K562 (cell line): ENCODE data around the gene TMEM39B. TPM values are rescaled to one million over a fixed set of nuclear protein-coding genes. Genes with fewer than 3 reads are reported as not detected.

Experiments
- CC2D1A ChIP-seq: fragments of 450-650 bp; IDR thresholded peaks from 2 replicates; pipeline ENCODE4 v1.6.1; 2017; ENCODE audit warnings: mild to moderate bottlenecking
- EHMT2 ChIP-seq: fragments of 450-650 bp; IDR thresholded peaks from 2 replicates; pipeline ENCODE4 v1.6.1; 2018; ENCODE audit warnings: antibody characterized with exemption
- KDM1A ChIP-seq, 2 experiments: fragments of 450-650 bp; IDR thresholded peaks; 2 replicates each; pipeline ENCODE4 v1.6.1; 2016; ENCODE audit warnings: mild to moderate bottlenecking in 2 of 2
- MAFK ChIP-seq: IDR thresholded peaks from 2 replicates; pipeline ENCODE4 v1.6.1; 2011; ENCODE audit warnings: low read length, improper control_type of control experiment
- MTA2 ChIP-seq: fragments of 450-650 bp; IDR thresholded peaks from 2 replicates; pipeline ENCODE4 v1.6.1; 2016; ENCODE audit warnings: low read depth
- PTTG1 ChIP-seq: fragments of 450-650 bp; IDR thresholded peaks from 2 replicates; pipeline ENCODE4 v1.6.1; 2016; ENCODE audit warnings: low read depth, mild to moderate bottlenecking, missing genetic modification characterization, missing compliant biosample characterization
- TCFL5 ChIP-seq: fragments of 250-450 bp; sonication (Bioruptor Pico); conservative IDR thresholded peaks from 2 replicates; pipeline ENCODE4 v1.6.1; 2021; ENCODE audit warnings: mild to moderate bottlenecking, moderate library complexity, matching md5 sums
- ZNF197 ChIP-seq: fragments of 200-800 bp; sonication (Bioruptor generic); IDR thresholded peaks from 2 replicates; pipeline ENCODE4 v1.6.1; 2016; ENCODE audit warnings: low read depth, missing genetic modification characterization, missing compliant biosample characterization
- ZNF23 ChIP-seq: fragments of 250-450 bp; sonication (Bioruptor Pico); IDR thresholded peaks from 2 replicates; pipeline ENCODE4 v1.4.0; 2020; ENCODE audit warnings: mild to moderate bottlenecking
- ZNF444 ChIP-seq: fragments of 250-450 bp; sonication (Bioruptor Pico); IDR thresholded peaks from 2 replicates; pipeline ENCODE4 v1.4.0; 2020; ENCODE audit warnings: mild to moderate bottlenecking, moderate library complexity
- ZNF695 ChIP-seq: fragments of 450-650 bp; formaldehyde crosslinking; IDR thresholded peaks from 2 replicates; pipeline ENCODE4 v1.4.0; 2020; ENCODE audit warnings: mild to moderate bottlenecking, moderate library complexity
- polyA plus RNA-seq, 8 experiments: library from polyadenylated mRNA; depleted of rRNA in 4 of 8; stranded (reverse) in 5 of 8; unstranded in 3 of 8; fragments of >200 nt; fragmentation: Nextera tagmentation in 2 of 8; fragmentation: Illumina TruSeq in 1 of 8; extraction: Ambion mirVana in 2 of 8; extraction: Trizol in 1 of 8; gene quantifications; 2 replicates each; pipeline versions ENCODE4 v1.2.1 to v1.2.3, GENCODE V29; 2011 to 2014; ENCODE audit warnings: inconsistent platforms in 1 of 8, missing spikeins in 1 of 8
- total RNA-seq, 7 experiments: library from RNA; depleted of rRNA in 6 of 7; stranded (reverse); fragments of >200 nt in 6 of 7; fragmentation: Illumina TruSeq in 2 of 7; extraction: Trizol in 2 of 7; gene quantifications; 2 replicates each; pipeline versions ENCODE4 v1.2.1 to v1.2.3, GENCODE V29; 2011 to 2021; ENCODE audit warnings: low replicate concordance in 1 of 7
- TF ChIP-seq, protein P1 (sequence below): fragments of 450-650 bp; formaldehyde crosslinking; conservative IDR thresholded peaks from 2 replicates; pipeline ENCODE4 v1.4.0; 2022; ENCODE audit warnings: mild to moderate bottlenecking, missing genetic modification characterization
- TF ChIP-seq, protein P2 (sequence below): fragments of 250-450 bp; sonication (Bioruptor Pico); IDR thresholded peaks from 2 replicates; pipeline ENCODE4 v1.8.0; 2021; ENCODE audit warnings: borderline replicate concordance, mild to moderate bottlenecking, moderate library complexity; ENCODE audit not compliant: poor library complexity, severe bottlenecking
- TF ChIP-seq, protein P3 (sequence below): sonication (generic); formaldehyde crosslinking; IDR thresholded peaks from 2 replicates; pipeline ENCODE4 v1.8.0; 2022; ENCODE audit warnings: missing genetic modification reagents, mild to moderate bottlenecking, borderline replicate concordance
- TF ChIP-seq, protein P4 (sequence below), 2 experiments: fragments of 450-650 bp; formaldehyde crosslinking in 1 of 2; IDR thresholded peaks; 2 replicates each; pipeline versions ENCODE4 v1.4.0 to v1.6.1; 2014 to 2020; ENCODE audit warnings: mild to moderate bottlenecking in 2 of 2, borderline replicate concordance in 1 of 2, low read depth in 1 of 2

The TMEM39B gene
- total and polyA plus RNA-seq, 9 of the 15 experiments (the other 6 are each of a cell fraction or from before 2014, with no cell fraction given) = 0.92 to 28.5 (median 9.7) TPM

DNA sequence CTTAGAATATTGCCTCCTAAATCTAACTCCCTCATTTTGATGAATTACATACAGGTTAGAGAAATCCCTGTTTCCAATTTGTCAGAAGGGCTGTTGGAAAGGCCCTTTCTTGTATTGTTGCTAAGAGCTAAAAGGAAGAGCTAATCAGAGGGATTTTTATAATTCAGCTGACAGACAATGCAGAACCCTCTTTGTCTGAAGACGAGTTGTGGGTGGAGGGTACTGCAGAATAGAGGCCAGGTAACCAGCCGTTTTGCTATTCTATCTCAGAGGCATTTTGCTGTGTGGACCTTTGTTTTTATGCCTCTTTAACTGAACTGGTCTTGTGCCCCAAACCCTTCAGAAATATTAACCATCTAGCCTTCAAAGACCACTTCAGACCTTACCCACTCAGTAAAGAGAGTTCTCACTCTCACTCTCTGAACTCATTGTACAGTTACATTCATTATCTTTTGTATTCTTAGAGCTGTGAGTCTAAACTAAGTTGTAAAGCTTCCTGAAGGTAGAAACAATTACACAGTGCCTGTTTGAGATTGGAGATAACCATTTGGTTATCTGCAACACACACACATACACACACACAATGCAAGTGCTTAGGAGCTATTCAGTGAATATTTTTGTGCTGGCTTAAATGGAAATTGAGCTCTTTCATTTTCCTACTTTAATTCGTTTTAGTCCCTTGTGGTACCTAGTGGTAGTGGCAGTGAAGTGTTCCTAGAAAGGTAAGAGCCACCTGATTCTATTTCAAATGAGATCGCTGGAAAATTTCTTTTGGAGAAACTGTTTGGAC is 54.9 kb downstream of the TMEM39B start (continued):
- TF ChIP-seq EHMT2 = peak; percentile 45; the same call in 1 of the 2 replicates
- TF ChIP-seq MTA2 = peak; percentile 81
- TF ChIP-seq PTTG1 = no peak
- TF ChIP-seq, protein P1, sequence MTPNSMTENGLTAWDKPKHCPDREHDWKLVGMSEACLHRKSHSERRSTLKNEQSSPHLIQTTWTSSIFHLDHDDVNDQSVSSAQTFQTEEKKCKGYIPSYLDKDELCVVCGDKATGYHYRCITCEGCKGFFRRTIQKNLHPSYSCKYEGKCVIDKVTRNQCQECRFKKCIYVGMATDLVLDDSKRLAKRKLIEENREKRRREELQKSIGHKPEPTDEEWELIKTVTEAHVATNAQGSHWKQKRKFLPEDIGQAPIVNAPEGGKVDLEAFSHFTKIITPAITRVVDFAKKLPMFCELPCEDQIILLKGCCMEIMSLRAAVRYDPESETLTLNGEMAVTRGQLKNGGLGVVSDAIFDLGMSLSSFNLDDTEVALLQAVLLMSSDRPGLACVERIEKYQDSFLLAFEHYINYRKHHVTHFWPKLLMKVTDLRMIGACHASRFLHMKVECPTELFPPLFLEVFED (CRISPR knock-in tag) = no peak
- TF ChIP-seq MAFK = no peak
- no peak for TF ChIP-seq ZNF444 (CRISPR knock-in tag)
- no peak for TF ChIP-seq TCFL5 (CRISPR knock-in tag)
- TF ChIP-seq ZNF695 (CRISPR knock-in tag) = no peak
- TF ChIP-seq, protein P2, sequence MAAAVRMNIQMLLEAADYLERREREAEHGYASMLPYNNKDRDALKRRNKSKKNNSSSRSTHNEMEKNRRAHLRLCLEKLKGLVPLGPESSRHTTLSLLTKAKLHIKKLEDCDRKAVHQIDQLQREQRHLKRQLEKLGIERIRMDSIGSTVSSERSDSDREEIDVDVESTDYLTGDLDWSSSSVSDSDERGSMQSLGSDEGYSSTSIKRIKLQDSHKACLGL (CRISPR knock-in tag) = no peak
- TF ChIP-seq, protein P3, sequence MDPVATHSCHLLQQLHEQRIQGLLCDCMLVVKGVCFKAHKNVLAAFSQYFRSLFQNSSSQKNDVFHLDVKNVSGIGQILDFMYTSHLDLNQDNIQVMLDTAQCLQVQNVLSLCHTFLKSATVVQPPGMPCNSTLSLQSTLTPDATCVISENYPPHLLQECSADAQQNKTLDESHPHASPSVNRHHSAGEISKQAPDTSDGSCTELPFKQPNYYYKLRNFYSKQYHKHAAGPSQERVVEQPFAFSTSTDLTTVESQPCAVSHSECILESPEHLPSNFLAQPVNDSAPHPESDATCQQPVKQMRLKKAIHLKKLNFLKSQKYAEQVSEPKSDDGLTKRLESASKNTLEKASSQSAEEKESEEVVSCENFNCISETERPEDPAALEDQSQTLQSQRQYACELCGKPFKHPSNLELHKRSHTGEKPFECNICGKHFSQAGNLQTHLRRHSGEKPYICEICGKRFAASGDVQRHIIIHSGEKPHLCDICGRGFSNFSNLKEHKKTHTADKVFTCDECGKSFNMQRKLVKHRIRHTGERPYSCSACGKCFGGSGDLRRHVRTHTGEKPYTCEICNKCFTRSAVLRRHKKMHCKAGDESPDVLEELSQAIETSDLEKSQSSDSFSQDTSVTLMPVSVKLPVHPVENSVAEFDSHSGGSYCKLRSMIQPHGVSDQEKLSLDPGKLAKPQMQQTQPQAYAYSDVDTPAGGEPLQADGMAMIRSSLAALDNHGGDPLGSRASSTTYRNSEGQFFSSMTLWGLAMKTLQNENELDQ (CRISPR knock-in tag) = no peak
- no peak for TF ChIP-seq ZNF23 (CRISPR knock-in tag)
- 0 out of 2 replicates have a peak, but pooled peaks have one; percentile 19 for TF ChIP-seq CC2D1A
- peak; percentile 63 to 82 for TF ChIP-seq KDM1A (IDR thresholded peaks at IDR 0.05)
- TF ChIP-seq, protein P4, sequence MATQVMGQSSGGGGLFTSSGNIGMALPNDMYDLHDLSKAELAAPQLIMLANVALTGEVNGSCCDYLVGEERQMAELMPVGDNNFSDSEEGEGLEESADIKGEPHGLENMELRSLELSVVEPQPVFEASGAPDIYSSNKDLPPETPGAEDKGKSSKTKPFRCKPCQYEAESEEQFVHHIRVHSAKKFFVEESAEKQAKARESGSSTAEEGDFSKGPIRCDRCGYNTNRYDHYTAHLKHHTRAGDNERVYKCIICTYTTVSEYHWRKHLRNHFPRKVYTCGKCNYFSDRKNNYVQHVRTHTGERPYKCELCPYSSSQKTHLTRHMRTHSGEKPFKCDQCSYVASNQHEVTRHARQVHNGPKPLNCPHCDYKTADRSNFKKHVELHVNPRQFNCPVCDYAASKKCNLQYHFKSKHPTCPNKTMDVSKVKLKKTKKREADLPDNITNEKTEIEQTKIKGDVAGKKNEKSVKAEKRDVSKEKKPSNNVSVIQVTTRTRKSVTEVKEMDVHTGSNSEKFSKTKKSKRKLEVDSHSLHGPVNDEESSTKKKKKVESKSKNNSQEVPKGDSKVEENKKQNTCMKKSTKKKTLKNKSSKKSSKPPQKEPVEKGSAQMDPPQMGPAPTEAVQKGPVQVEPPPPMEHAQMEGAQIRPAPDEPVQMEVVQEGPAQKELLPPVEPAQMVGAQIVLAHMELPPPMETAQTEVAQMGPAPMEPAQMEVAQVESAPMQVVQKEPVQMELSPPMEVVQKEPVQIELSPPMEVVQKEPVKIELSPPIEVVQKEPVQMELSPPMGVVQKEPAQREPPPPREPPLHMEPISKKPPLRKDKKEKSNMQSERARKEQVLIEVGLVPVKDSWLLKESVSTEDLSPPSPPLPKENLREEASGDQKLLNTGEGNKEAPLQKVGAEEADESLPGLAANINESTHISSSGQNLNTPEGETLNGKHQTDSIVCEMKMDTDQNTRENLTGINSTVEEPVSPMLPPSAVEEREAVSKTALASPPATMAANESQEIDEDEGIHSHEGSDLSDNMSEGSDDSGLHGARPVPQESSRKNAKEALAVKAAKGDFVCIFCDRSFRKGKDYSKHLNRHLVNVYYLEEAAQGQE (IDR thresholded peaks at IDR 0.05; ENCODE audit: borderline replicate concordance) = no peak; the same call in 1 of the 2 replicates
- TF ChIP-seq, protein P4 (CRISPR knock-in tag; IDR thresholded peaks at IDR 0.05; ENCODE audit: low read depth) = no peak
- TF ChIP-seq ZNF197 = no peak
